ENCODE data around the gene PIK3CG. TPM values are rescaled to one million over a fixed set of nuclear protein-coding genes. Genes with fewer than 3 reads are reported as not detected.
"Not testable (repeated sequence)": the region's sequence is repeated elsewhere in the genome, so short reads cannot be mapped to it uniquely, and the experiment has no call there.

PIK3CG gene
- total RNA-seq, 6 experiments from 2014 or later, result not detected

GRCh38 chr7:106952658-106953231 lies 87.7 kb downstream of the PIK3CG start:
- Mint-ChIP-seq H3K9me3 (no peaks in the 10 kb centered on the region), H3K4me1 (ENCODE audit: low read depth) (peaks cover 9% of the 10 kb centered on the region; the same call in 1 of the 2 replicates), H3K27ac (no peak overlapping the region), H3K36me3 (ENCODE audit: low read depth) (no peaks in the 10 kb centered on the region), H3K27me3 (ENCODE audit: insufficient read depth) (peaks cover 25% of the 10 kb centered on the region), H3K4me3 (no peak overlapping the region)
- TF ChIP-seq CTCF (IDR thresholded peaks at IDR 0.05), result no peak
- DNase-seq, result no peak

GRCh38 chr7:106954840-106955239 lies 89.8 kb downstream of the PIK3CG start:
- no peaks in the 10 kb centered on the region for H3K9me3 Mint-ChIP-seq
- peaks cover 16% of the 10 kb centered on the region for H3K27me3 Mint-ChIP-seq (ENCODE audit: insufficient read depth)
- no peak for DNase-seq
- H3K4me3 Mint-ChIP-seq, result no peak overlapping the region
- peaks cover 11% of the 10 kb centered on the region; the same call in 1 of the 2 replicates for H3K4me1 Mint-ChIP-seq (ENCODE audit: low read depth)
- H3K36me3 Mint-ChIP-seq (ENCODE audit: low read depth), result no peaks in the 10 kb centered on the region
- no peak for TF ChIP-seq CTCF (IDR thresholded peaks at IDR 0.05)
- no peak overlapping the region for H3K27ac Mint-ChIP-seq

GRCh38 chr7:106955857-106956256 lies 90.8 kb downstream of the PIK3CG start:
- H3K36me3 Mint-ChIP-seq (ENCODE audit: low read depth); H3K9me3 Mint-ChIP-seq; DNase-seq; H3K27ac Mint-ChIP-seq; H3K4me3 Mint-ChIP-seq: not testable (repeated sequence)
- H3K27me3 Mint-ChIP-seq (ENCODE audit: insufficient read depth), result peaks cover 15% of the 10 kb centered on the region
- H3K4me1 Mint-ChIP-seq (ENCODE audit: low read depth), result peaks cover 11% of the 10 kb centered on the region; the same call in 1 of the 2 replicates

Other genes starting within 250 kb of the PIK3CG start
- gene CCDC71L, start 204.1 kb upstream of the PIK3CG start, total RNA-seq (2021; fragmentation: NEBNext Ultra II Directional; extraction: Animal tissue kit (Norgen Biotek cat#: 25700)), result 100 to 1,000 TPM; 109 to 154 (median 119) TPM
- gene PRKAR2B, start 179.4 kb downstream of the PIK3CG start, total RNA-seq (2021; fragmentation: NEBNext Ultra II Directional; extraction: Animal tissue kit (Norgen Biotek cat#: 25700)), result 1 to 10 TPM; 3.6 to 9.7 (median 8.7) TPM

Data from HFFc6 (cell line).